K562 (cell line): ENCODE data around the gene ADARB2. TPM values are rescaled to one million over a fixed set of nuclear protein-coding genes. Genes with fewer than 3 reads are reported as not detected.

Source experiments
- ATAC-seq: fragments of 200-7000 bp; cut with Tn5 transposase; 3 replicates; pipeline ENCODE4 v1.9.1; 2020; ENCODE audit warnings: moderate library complexity
- BruUV-seq: library from RNA; stranded (reverse); fragments of 400-500 nt; replicated peaks from 2 replicates; lab custom pipeline; 2021; lab: Mats Ljungman, UMichigan
- CTCF ChIA-PET: fragments of 300-600 bp; formaldehyde crosslinking; extraction: SDS; loops from one replicate; lab custom pipeline; 2021; ENCODE audit warnings: low intra/inter-chr PET ratio; lab: Yijun Ruan, JAX
- POLR2A ChIA-PET: fragments of 300-600, 350-650 bp; sonication (Branson Sonifier 250); formaldehyde crosslinking; extraction: SDS; loops from one replicate; lab custom pipeline; 2021; ENCODE audit warnings: antibody characterized with exemption, inconsistent platforms; lab: Yijun Ruan, JAX
- DNase-seq, 4 experiments: peaks; one replicate each; pipeline versions ENCODE4 v3.0.0 to v3.0.0-alpha.2; 2011 to 2018; ENCODE audit warnings: low spot score in 3 of 4, mixed read lengths in 3 of 4; ENCODE audit errors: extremely low read depth in 1 of 4
- FAIRE-seq: peaks from 2 replicates; lab custom pipeline; 2011; peaks lifted over from hg19 to GRCh38; lab: Jason Lieb, UNC
- H2AFZ ChIP-seq: 2 replicates; pipeline ENCODE4 v1.6.0; 2011; ENCODE audit warnings: low read depth, low read length, control low read depth, inconsistent platforms
- H3K27ac ChIP-seq: fragments of 200-600 bp; 3 replicates; pipeline ENCODE4 v1.8.0; 2011; ENCODE audit warnings: low read depth, mild to moderate bottlenecking, control low read depth, inconsistent platforms, low read length, moderate library complexity, mixed read lengths; ENCODE audit errors: extremely low read depth
- H3K27me3 ChIP-seq, 2 experiments: fragments of 300-600 bp in 1 of 2; 2 replicates in 1 of 2; 3 replicates in 1 of 2; pipeline versions ENCODE4 v1.6.0 to v1.8.0; 2011; ENCODE audit warnings: inconsistent platforms in 2 of 2, low read length in 2 of 2, mild to moderate bottlenecking in 1 of 2, mixed read lengths in 1 of 2, moderate library complexity in 1 of 2; ENCODE audit not compliant: control insufficient read depth in 2 of 2, insufficient read depth in 2 of 2
- H3K36me3 ChIP-seq: fragments of 300-600 bp; 3 replicates; pipeline ENCODE4 v1.8.0; 2011; ENCODE audit warnings: mild to moderate bottlenecking, low read length, inconsistent platforms; ENCODE audit not compliant: control insufficient read depth, insufficient read depth
- H3K4me1 ChIP-seq, 2 experiments: fragments of 200-600 bp in 1 of 2; replicated peaks in 1 of 2; 2 replicates in 1 of 2; 3 replicates in 1 of 2; pipeline versions ENCODE4 v1.5.1 to v1.8.0; 2011; ENCODE audit warnings: inconsistent platforms in 2 of 2, low read length in 2 of 2, mild to moderate bottlenecking in 1 of 2, mixed read lengths in 1 of 2, moderate library complexity in 1 of 2; ENCODE audit not compliant: control insufficient read depth in 2 of 2, insufficient read depth in 2 of 2
- H3K4me2 ChIP-seq: 2 replicates; pipeline ENCODE4 v1.6.1; 2011; ENCODE audit warnings: low read length, control low read depth, inconsistent platforms, mixed read lengths; ENCODE audit not compliant: insufficient read depth
- H3K4me3 ChIP-seq: fragments of 200-600 bp; sonication (generic), shearing (Covaris generic); 2 replicates; pipeline ENCODE4 v1.5.1; 2016; ENCODE audit warnings: control low read depth, inconsistent platforms
- H3K79me2 ChIP-seq: fragments of 200-600 bp; 3 replicates; pipeline ENCODE4 v1.8.0; 2011; ENCODE audit warnings: low read length, inconsistent platforms; ENCODE audit not compliant: control insufficient read depth, insufficient read depth
- H3K9ac ChIP-seq, 2 experiments: 2 replicates each; pipeline versions ENCODE4 v1.6.0 to v1.6.1; 2011; ENCODE audit warnings: low read depth in 2 of 2, low read length in 2 of 2, control low read depth in 1 of 2, inconsistent platforms in 1 of 2, mild to moderate bottlenecking in 1 of 2, mixed read lengths in 1 of 2; ENCODE audit not compliant: insufficient read depth in 1 of 2
- H3K9me1 ChIP-seq: one replicate; pipeline ENCODE4 v1.6.0; 2011; ENCODE audit warnings: inconsistent platforms, mild to moderate bottlenecking, low read length, moderate library complexity; ENCODE audit not compliant: control insufficient read depth, insufficient read depth
- H3K9me3 ChIP-seq: replicated peaks from 2 replicates; pipeline ENCODE4 v1.5.1; 2011; ENCODE audit warnings: low read depth, low read length, inconsistent platforms; ENCODE audit not compliant: control insufficient read depth, insufficient read depth
- H4K20me1 ChIP-seq: replicated peaks from 2 replicates; pipeline ENCODE4 v1.6.1; 2011; ENCODE audit warnings: low read length, inconsistent platforms, mixed read lengths; ENCODE audit not compliant: control insufficient read depth, insufficient read depth
- CREBBP ChIP-seq: IDR thresholded peaks from one replicate; pipeline ENCODE4 v1.6.1; 2012; ENCODE audit warnings: low read depth, mild to moderate bottlenecking, control low read depth, inconsistent platforms, low read length
- ELF1 ChIP-seq: fragments of 200-800 bp; sonication (Bioruptor generic); IDR thresholded peaks from 2 replicates; pipeline ENCODE4 v1.6.1; 2016; ENCODE audit warnings: missing genetic modification characterization, missing compliant biosample characterization
- HDAC3 ChIP-seq: fragments of 450-650 bp; IDR thresholded peaks from 2 replicates; pipeline ENCODE4 v1.6.1; 2018; ENCODE audit warnings: borderline replicate concordance, mild to moderate bottlenecking, moderate library complexity; ENCODE audit not compliant: partially characterized antibody
- KAT7 ChIP-seq: sonication (generic); formaldehyde crosslinking; IDR thresholded peaks from 2 replicates; pipeline ENCODE4 v1.8.0; 2022; ENCODE audit warnings: missing genetic modification reagents, mild to moderate bottlenecking, borderline replicate concordance
- LCOR ChIP-seq: sonication (generic); formaldehyde crosslinking; IDR thresholded peaks from 2 replicates; pipeline ENCODE4 v1.8.0; 2022; ENCODE audit warnings: mild to moderate bottlenecking, missing genetic modification reagents
- ZBTB7A ChIP-seq: IDR thresholded peaks from 2 replicates; pipeline ENCODE4 v1.6.1; 2011; ENCODE audit warnings: low read depth, mild to moderate bottlenecking, low read length, moderate library complexity, borderline replicate concordance; ENCODE audit not compliant: control insufficient read depth
- ZC3H8 ChIP-seq: fragments of 450-650 bp; IDR thresholded peaks from 2 replicates; pipeline ENCODE4 v1.6.1; 2017
- ZFP1 ChIP-seq: fragments of 450-650 bp; formaldehyde crosslinking; IDR thresholded peaks from 2 replicates; pipeline ENCODE4 v1.4.0; 2020; ENCODE audit warnings: mild to moderate bottlenecking, mixed read lengths
- ZNF24 ChIP-seq: fragments of 450-650 bp; IDR thresholded peaks from 2 replicates; pipeline ENCODE4 v1.6.1; 2016
- ZNF324 ChIP-seq: fragments of 250-450 bp; sonication (Bioruptor Pico); IDR thresholded peaks from 2 replicates; pipeline ENCODE4 v1.4.0; 2020; ENCODE audit warnings: mild to moderate bottlenecking
- ZNF79 ChIP-seq: fragments of 250-450 bp; sonication (Bioruptor Pico); IDR thresholded peaks from 2 replicates; pipeline ENCODE4 v1.4.0; 2020; ENCODE audit warnings: low read depth, mild to moderate bottlenecking, moderate library complexity
- WGBS: fragments of 100-300 bp; shearing (Covaris generic); methylation state at CpG from one replicate; pipeline ENCODE4 v1.1.6; 2016; ENCODE audit warnings: low coverage, mixed read lengths; ENCODE audit not compliant: insufficient coverage; ENCODE audit errors: missing lambda C conversion rate; 5-methylcytosine and 5-hydroxymethylcytosine counted together
- in situ Hi-C: fragments of 300-500 bp; cut with MboI; formaldehyde crosslinking; loops from 4 replicates; pipeline ENCODE4 v1.15.0; 2018; ENCODE audit warnings: inconsistent platforms, mixed read lengths
- intact Hi-C: fragments of 100-400 bp; cut with micrococcal nuclease; formaldehyde crosslinking; loops from 2 replicates; pipeline ENCODE4 v1.14.2; 2022
- polyA plus RNA-seq, 8 experiments: library from polyadenylated mRNA; depleted of rRNA in 4 of 8; stranded (reverse) in 5 of 8; unstranded in 3 of 8; fragments of >200 nt; fragmentation: Nextera tagmentation in 2 of 8; fragmentation: Illumina TruSeq in 1 of 8; extraction: Ambion mirVana in 2 of 8; extraction: Trizol in 1 of 8; gene quantifications; 2 replicates each; pipeline versions ENCODE4 v1.2.1 to v1.2.3, GENCODE V29; 2011 to 2014; ENCODE audit warnings: inconsistent platforms in 1 of 8, missing spikeins in 1 of 8
- total RNA-seq, 7 experiments: library from RNA; depleted of rRNA in 6 of 7; stranded (reverse); fragments of >200 nt in 6 of 7; fragmentation: Illumina TruSeq in 2 of 7; extraction: Trizol in 2 of 7; gene quantifications; 2 replicates each; pipeline versions ENCODE4 v1.2.1 to v1.2.3, GENCODE V29; 2011 to 2021; ENCODE audit warnings: low replicate concordance in 1 of 7
- TF ChIP-seq, protein P1 (sequence below): fragments of 450-650 bp; IDR thresholded peaks from 2 replicates; pipeline ENCODE4 v1.6.1; 2014; ENCODE audit warnings: low read depth, mild to moderate bottlenecking, moderate library complexity, borderline replicate concordance
- TF ChIP-seq, protein P2 (sequence below): fragments of 250-450 bp; sonication (Bioruptor Pico); IDR thresholded peaks from 2 replicates; pipeline ENCODE4 v1.8.0; 2022; ENCODE audit warnings: inconsistent platforms

ADARB2 gene
- total and polyA plus RNA-seq, 9 of the 15 experiments (the other 6 are each of a cell fraction or from before 2014, with no cell fraction given): not detected

DNA sequence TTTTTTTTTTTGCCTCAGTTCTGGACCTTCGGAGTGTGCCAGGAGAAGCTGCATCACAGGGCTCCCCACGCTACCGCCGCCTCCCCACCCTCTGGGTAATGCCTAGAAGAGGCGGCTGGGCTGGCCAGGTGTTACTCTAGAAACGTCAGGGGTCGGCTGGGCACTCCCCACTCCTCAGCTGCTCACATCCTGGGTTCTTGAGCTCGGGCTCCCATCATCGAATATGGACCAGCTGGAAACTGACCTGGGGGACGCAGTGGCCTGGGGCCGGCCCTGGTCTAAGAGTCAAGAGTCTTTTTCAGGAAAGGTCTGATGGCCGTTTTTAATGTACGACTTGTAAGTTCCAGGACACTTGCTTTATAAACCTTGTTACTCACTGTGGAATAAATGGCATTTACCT lies 354.6 kb downstream of the ADARB2 start (continued):
- TF ChIP-seq, protein P1, sequence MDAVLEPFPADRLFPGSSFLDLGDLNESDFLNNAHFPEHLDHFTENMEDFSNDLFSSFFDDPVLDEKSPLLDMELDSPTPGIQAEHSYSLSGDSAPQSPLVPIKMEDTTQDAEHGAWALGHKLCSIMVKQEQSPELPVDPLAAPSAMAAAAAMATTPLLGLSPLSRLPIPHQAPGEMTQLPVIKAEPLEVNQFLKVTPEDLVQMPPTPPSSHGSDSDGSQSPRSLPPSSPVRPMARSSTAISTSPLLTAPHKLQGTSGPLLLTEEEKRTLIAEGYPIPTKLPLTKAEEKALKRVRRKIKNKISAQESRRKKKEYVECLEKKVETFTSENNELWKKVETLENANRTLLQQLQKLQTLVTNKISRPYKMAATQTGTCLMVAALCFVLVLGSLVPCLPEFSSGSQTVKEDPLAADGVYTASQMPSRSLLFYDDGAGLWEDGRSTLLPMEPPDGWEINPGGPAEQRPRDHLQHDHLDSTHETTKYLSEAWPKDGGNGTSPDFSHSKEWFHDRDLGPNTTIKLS: no peak
- no peak for TF ChIP-seq ELF1 (tag)
- no peak for TF ChIP-seq ZNF79 (CRISPR knock-in tag)
- no peak for TF ChIP-seq KAT7 (CRISPR knock-in tag)
- no peak for TF ChIP-seq ZC3H8

DNA sequence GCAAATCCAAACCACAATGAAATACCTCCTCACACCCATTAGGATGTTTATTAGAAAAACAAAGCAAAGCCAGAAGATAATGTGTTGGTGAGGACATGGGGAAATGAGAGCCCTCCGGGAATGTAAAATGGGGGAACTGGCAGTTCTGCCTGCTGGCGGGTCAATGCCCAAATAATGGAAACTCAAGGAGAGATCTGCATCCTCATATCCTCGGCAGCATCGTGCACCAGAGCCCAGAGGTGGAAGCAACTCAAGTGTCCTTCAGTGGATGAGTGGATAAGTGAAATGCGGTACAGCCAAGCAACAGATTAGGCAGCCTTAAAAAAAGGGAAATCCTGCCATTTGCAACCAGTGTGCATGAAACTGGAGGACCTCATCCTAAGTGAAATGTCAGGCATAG lies 356.0 kb downstream of the ADARB2 start:
- WGBS: 2% methylated on average over 4 of the region's 5 CpGs
- FAIRE-seq: no peak
- H3K4me1 ChIP-seq: no peaks in the 10 kb centered on the region

More for the DNA sequence above, 356.0 kb downstream of the ADARB2 start:
- Histone ChIP-seq H2AFZ (no peak overlapping the region), H3K27me3 (peaks cover 11 to 25% of the 10 kb centered on the region in 2 experiments; a peak in 4 of 5 replicates), H3K36me3 (no peaks in the 10 kb centered on the region), H3K27ac (no peak overlapping the region)
- CTCF ChIA-PET: no interaction called here
- BruUV-seq: no TSS peak
- intact Hi-C loops: no loop called here
- no peak for TF ChIP-seq HDAC3
- no peak for TF ChIP-seq ZNF24
- TF ChIP-seq, protein P2, sequence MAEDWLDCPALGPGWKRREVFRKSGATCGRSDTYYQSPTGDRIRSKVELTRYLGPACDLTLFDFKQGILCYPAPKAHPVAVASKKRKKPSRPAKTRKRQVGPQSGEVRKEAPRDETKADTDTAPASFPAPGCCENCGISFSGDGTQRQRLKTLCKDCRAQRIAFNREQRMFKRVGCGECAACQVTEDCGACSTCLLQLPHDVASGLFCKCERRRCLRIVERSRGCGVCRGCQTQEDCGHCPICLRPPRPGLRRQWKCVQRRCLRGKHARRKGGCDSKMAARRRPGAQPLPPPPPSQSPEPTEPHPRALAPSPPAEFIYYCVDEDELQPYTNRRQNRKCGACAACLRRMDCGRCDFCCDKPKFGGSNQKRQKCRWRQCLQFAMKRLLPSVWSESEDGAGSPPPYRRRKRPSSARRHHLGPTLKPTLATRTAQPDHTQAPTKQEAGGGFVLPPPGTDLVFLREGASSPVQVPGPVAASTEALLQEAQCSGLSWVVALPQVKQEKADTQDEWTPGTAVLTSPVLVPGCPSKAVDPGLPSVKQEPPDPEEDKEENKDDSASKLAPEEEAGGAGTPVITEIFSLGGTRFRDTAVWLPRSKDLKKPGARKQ (CRISPR knock-in tag): no peak
- TF ChIP-seq ZFP1 (CRISPR knock-in tag): no peak
- no peak for TF ChIP-seq ZNF324 (CRISPR knock-in tag)
- no peak for TF ChIP-seq CREBBP
- no peak for TF ChIP-seq ZBTB7A
- TF ChIP-seq LCOR (CRISPR knock-in tag): no peak
- TF ChIP-seq, all 486 proteins: peak for 0
- Histone ChIP-seq H3K4me3 (no peak overlapping the region), H3K79me2 (no peaks in the 10 kb centered on the region), H3K4me2 (no peak overlapping the region), H3K9me3 (no peaks in the 10 kb centered on the region), H4K20me1 (no peaks in the 10 kb centered on the region), H3K9ac (no peak overlapping the region), H3K9me1 (no peaks in the 10 kb centered on the region)
- POLR2A ChIA-PET: no interaction called here
- ATAC-seq (no peak), DNase-seq (no peak)
- in situ Hi-C loops: no loop called here
